Fibroblast of villous mesenchyme (primary cell): ENCODE data around the gene KRT71. TPM values are rescaled to one million over a fixed set of nuclear protein-coding genes. Genes with fewer than 3 reads are reported as not detected.
"Not testable (repeated sequence)": the region's sequence is repeated elsewhere in the genome, so short reads cannot be mapped to it uniquely, and the experiment has no call there.

Experiments
- DNase-seq: peaks from one replicate; pipeline ENCODE4 v3.0.0-alpha.2; 2010; ENCODE audit warnings: low read depth
- H3K4me3 ChIP-seq: 2 replicates; pipeline ENCODE4 v1.5.1; 2011; ENCODE audit warnings: low read depth, mild to moderate bottlenecking, low read length
- total RNA-seq: library from RNA; depleted of rRNA; stranded (reverse); fragments of >200 nt; gene quantifications from 2 replicates; pipeline ENCODE4 v1.2.3, GENCODE V29; 2012
- TF ChIP-seq, protein P1 (sequence below): IDR thresholded peaks from 2 replicates; pipeline ENCODE4 v1.5.1; 2012; ENCODE audit warnings: low read depth, mild to moderate bottlenecking, low read length; ENCODE audit not compliant: insufficient read depth

Gene KRT71
- not detected in 2 replicates for total RNA-seq

DNA sequence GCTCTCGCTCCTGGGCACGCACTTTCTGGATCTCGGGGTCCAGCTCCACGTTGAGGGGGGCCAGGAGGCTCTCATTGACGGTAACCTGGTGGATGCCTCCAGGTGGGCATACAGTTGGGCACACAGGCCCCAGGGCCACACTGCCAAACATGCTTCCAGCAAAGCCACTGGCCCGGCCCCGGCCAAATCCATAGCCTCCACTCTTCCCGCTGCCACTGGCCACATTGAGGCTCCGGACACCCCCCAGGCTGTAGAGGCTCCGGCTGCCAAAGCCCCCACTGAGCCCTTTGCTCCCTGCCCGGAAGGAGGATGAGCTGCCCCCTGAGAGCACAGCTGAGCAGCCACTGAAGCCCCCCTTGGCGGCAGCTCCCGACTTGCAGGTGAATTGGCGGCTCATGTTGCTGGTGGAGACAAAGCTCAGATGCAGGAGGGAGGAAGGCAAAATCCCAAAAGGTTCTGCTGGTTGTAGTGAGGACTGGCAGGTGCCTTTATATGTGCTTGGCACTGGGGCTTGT is at the start of gene KRT71:
Gene KRT71 (minus strand): TSS at position 465 of the 515 bp plus-strand sequence. CDS start 68 bp downstream, at position 397.
- H3K4me3 ChIP-seq, result no peak within 1 kb of the TSS
- TF ChIP-seq, protein P1, sequence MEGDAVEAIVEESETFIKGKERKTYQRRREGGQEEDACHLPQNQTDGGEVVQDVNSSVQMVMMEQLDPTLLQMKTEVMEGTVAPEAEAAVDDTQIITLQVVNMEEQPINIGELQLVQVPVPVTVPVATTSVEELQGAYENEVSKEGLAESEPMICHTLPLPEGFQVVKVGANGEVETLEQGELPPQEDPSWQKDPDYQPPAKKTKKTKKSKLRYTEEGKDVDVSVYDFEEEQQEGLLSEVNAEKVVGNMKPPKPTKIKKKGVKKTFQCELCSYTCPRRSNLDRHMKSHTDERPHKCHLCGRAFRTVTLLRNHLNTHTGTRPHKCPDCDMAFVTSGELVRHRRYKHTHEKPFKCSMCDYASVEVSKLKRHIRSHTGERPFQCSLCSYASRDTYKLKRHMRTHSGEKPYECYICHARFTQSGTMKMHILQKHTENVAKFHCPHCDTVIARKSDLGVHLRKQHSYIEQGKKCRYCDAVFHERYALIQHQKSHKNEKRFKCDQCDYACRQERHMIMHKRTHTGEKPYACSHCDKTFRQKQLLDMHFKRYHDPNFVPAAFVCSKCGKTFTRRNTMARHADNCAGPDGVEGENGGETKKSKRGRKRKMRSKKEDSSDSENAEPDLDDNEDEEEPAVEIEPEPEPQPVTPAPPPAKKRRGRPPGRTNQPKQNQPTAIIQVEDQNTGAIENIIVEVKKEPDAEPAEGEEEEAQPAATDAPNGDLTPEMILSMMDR, result no peak
- DNase-seq, result no peak

DNA sequence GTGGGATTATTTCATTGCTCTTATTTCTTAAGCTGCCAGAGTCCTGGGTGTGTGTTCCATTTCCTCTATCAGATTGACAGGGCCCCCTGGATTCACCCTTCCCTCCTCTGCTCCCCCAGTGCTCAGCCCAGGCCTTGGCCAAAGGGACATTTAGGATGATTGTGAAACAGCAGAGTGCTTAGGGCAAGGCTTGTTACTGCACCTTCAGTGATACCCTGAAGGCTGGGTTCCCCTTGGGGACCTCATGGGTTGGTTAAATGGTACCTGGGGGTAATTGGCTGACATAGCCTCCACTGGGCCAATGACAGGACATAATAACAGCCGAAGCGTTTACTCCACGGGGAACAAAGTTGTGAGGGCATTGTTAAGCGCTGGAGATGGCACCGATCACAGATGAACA is 49.6 kb upstream of the KRT71 start:
- no peak overlapping the region for H3K4me3 ChIP-seq
- DNase-seq, result no peak
- TF ChIP-seq, protein P1, result no peak

DNA sequence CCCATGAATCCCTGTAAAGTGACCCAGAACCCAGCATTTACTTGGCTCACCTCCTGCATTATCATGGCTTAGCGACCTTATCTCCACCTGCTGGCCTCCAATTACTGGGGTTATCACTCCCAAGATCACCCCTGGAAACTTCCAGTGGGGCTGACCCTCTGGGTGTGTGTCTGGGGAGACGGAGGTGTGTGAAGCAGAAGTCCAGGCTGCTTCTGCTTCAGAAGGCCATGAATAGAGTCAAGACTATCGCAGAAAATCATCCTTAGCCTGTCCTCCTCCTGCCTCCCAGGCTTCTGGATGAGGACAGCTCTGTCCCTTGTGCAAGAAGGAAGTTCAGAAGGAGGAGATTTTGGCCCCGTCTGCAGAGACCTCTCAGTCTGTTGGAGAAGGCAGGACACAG is 48.7 kb upstream of the KRT71 start:
- TF ChIP-seq, protein P1, result no peak
- no peak for DNase-seq
- no peak overlapping the region for H3K4me3 ChIP-seq

DNA sequence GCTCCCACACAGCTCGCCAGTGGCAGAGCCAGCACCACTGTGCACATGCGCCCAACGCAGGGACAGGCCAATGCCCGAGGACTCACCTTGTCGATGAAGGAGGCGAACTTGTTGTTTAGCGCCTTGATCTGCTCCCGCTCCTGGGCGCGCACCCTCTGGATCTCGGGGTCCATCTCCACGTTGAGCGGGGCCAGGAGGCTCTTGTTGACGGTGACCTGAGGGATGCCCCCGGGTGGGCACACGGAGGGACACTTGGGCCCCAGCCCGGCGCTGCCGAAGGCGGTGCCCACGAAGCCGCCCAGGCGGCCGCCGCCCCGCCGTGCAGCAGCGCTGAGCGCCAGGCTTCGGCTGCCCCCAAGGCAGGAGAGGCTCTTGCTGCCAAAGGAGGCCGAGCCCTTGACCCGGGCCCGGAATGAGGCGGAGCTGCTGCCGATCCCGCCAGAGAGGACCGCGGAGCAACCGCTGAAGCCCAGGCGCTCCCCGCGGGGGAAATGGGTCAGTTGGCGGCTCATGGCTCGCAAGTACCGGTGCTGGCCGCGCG is 48.1 kb upstream of the KRT71 start, which contains the start of gene KRT72:
Gene KRT72 (minus strand): TSS at position 523 of the 541 bp plus-strand sequence. CDS start 11 bp downstream, at position 512.
- no peak within 1 kb of the TSS for H3K4me3 ChIP-seq
- no peak for DNase-seq
- TF ChIP-seq, protein P1, result no peak

DNA sequence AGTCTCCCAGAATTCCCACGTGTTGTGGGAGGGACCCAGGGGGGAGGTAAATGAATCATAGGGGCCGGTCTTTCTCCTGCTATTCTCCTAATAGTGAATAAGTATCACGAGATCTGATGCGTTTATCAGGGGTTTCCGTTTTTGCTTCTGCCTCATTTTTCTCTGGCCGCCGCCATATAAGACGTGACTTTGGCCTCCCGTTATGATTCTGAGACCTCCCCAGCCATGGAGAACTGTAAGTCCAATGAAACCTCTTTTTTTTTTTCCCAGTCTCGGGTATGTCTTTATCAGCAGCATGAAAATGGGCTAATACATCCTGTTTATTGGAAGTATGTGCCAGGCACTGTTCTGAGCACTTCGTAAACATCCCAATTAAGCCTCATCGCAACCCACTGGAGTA is 47.5 kb upstream of the KRT71 start:
- no peak for DNase-seq
- TF ChIP-seq, protein P1, result no peak
- H3K4me3 ChIP-seq, result no peak overlapping the region

DNA sequence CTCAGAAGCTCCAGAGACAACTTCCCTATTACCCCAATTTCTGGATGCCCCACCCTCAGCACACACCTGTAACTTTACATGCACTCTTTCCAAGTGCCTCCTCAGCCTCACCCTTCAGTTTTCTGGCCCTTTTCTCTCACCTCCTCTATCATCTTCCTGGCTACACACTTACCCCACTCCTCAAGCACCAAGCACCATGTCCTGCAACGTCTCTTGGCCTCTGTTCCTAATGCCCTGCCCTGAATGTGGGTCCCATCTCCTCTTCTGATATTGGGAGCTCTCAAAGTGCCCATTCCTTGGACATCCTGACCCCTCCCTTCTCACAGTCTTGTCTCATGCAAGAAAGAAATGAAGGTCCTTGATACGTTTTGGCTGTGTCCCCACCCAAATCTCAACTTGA is 47.1 kb upstream of the KRT71 start:
- H3K4me3 ChIP-seq, result no peak overlapping the region
- DNase-seq, result no peak
- TF ChIP-seq, protein P1, result no peak

DNA sequence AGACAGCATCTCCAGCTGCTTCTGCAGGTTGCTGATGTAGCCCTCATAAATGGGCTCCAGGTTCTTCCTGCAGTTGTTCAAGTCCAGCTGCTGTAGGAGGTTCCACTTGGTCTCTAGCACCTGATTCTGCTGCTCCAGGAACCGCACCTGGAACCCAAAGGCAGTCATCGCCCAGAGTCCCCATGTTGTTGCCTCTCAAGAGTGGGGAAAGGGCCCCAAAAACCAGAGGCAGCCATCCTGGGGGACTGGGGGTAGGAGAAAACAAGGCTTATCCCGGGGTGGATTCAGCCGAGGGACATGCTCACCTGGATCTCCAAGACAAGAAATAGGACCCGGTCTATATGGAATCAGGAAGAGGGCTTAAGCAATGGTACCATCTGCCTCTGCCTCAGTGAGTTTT is 46.0 kb upstream of the KRT71 start:
- DNase-seq, result no peak
- TF ChIP-seq, protein P1, result no peak
- no peak overlapping the region for H3K4me3 ChIP-seq

DNA sequence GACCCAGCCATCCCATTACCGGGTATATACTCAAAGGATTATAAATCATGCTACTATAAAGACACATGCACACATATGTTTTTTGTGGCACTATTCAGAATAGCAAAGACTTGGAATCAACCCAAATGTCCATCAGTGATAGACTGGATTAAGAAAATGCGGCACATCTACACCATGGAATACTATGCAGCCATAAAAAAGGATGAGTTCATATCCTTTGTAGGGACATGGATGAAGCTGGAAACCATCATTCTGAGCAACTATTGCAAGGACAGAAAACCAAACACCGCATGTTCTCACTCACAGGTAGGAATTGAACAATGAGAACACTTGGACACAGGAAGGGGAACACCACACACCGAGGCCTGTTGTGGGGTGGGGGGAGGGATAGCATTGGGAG is 41.3 kb upstream of the KRT71 start:
- not testable (repeated sequence) for H3K4me3 ChIP-seq, DNase-seq
